ENCODE results near the gene MTX3. TPM values are rescaled to one million over a fixed set of nuclear protein-coding genes. Genes with fewer than 3 reads are reported as not detected.

MTX3 gene
- total RNA-seq, 2 donors from 2014 or later, result 8.3 to 9.4 TPM

GRCh38 chr5:79973996-79974395 lies 17.1 kb downstream of the MTX3 start:
- intact Hi-C loops (cut with DNase I), result no loop called here
- Histone ChIP-seq H3K27me3 (no peaks in the 10 kb centered on the region), H3K36me3 (no peaks in the 10 kb centered on the region), H3K4me3 (no peak overlapping the region), H3K9me3 (no peaks in the 10 kb centered on the region), H3K9ac (ENCODE audit: low read depth in 2 of 2, low read length in 2 of 2) (no peak overlapping the region), H3K27ac (no peak overlapping the region), H3K4me1 (no peaks in the 10 kb centered on the region)
- DNase-seq, result no peak
- no peak for TF ChIP-seq CTCF (IDR thresholded peaks at IDR 0.05)

GRCh38 chr5:79973511-79973910 lies 17.6 kb downstream of the MTX3 start:
- intact Hi-C loops (cut with DNase I), result no loop called here
- no peaks in the 10 kb centered on the region for H3K9me3 ChIP-seq
- no peak overlapping the region for H3K27ac ChIP-seq
- no peak overlapping the region for H3K9ac ChIP-seq (ENCODE audit: low read depth in 2 of 2, low read length in 2 of 2)
- no peak for DNase-seq
- no peaks in the 10 kb centered on the region for H3K4me1 ChIP-seq
- H3K36me3 ChIP-seq, result no peaks in the 10 kb centered on the region
- TF ChIP-seq CTCF (IDR thresholded peaks at IDR 0.05), result no peak
- H3K27me3 ChIP-seq, result no peaks in the 10 kb centered on the region
- H3K4me3 ChIP-seq, result no peak overlapping the region

GRCh38 chr5:79971156-79971555 lies 19.9 kb downstream of the MTX3 start:
- no peak overlapping the region for H3K9ac ChIP-seq (ENCODE audit: low read depth in 2 of 2, low read length in 2 of 2)
- H3K9me3 ChIP-seq, result no peaks in the 10 kb centered on the region
- no peaks in the 10 kb centered on the region for H3K27me3 ChIP-seq
- H3K4me3 ChIP-seq, result no peak overlapping the region
- H3K27ac ChIP-seq, result no peak overlapping the region
- no peaks in the 10 kb centered on the region for H3K36me3 ChIP-seq
- no peak for TF ChIP-seq CTCF (IDR thresholded peaks at IDR 0.05)
- no peak for DNase-seq
- H3K4me1 ChIP-seq, result no peaks in the 10 kb centered on the region
- intact Hi-C loops (cut with DNase I), result no loop called here

GRCh38 chr5:79966448-79966847 lies 24.6 kb downstream of the MTX3 start:
- TF ChIP-seq CTCF (IDR thresholded peaks at IDR 0.05), result no peak
- Histone ChIP-seq H3K27ac (no peak overlapping the region), H3K9ac (ENCODE audit: low read depth in 2 of 2, low read length in 2 of 2) (no peak overlapping the region), H3K27me3 (no peaks in the 10 kb centered on the region), H3K9me3 (no peaks in the 10 kb centered on the region), H3K4me1 (no peaks in the 10 kb centered on the region), H3K4me3 (no peak overlapping the region), H3K36me3 (no peaks in the 10 kb centered on the region)
- DNase-seq, result no peak
- intact Hi-C loops (cut with DNase I), result no loop called here

GRCh38 chr5:79964136-79964535 lies 26.9 kb downstream of the MTX3 start:
- no peaks in the 10 kb centered on the region for H3K36me3 ChIP-seq
- intact Hi-C loops (cut with DNase I), result no loop called here
- DNase-seq, result no peak
- no peak overlapping the region for H3K4me3 ChIP-seq
- H3K27ac ChIP-seq, result no peak overlapping the region
- no peak for TF ChIP-seq CTCF (IDR thresholded peaks at IDR 0.05)
- no peaks in the 10 kb centered on the region for H3K27me3 ChIP-seq
- H3K9me3 ChIP-seq, result no peaks in the 10 kb centered on the region
- no peak overlapping the region for H3K9ac ChIP-seq (ENCODE audit: low read depth in 2 of 2, low read length in 2 of 2)
- H3K4me1 ChIP-seq, result no peaks in the 10 kb centered on the region

Data from colonic mucosa (tissue), 4 donors.